Measurements from ENCODE around the gene OSTN.
"Not testable (repeated sequence)": the region's sequence is repeated elsewhere in the genome, so short reads cannot be mapped to it uniquely, and the experiment has no call there.

Gene OSTN

GRCh38 chr3:191268737-191269136 lies 69.7 kb downstream of the OSTN start:
- no peak for DNase-seq

GRCh38 chr3:191269289-191270085 lies 70.4 kb downstream of the OSTN start:
- DNase-seq: no peak

GRCh38 chr3:191275244-191275643 lies 76.2 kb downstream of the OSTN start:
- DNase-seq: not testable (repeated sequence)

- no peak for DNase-seq
These were observed 76.7 kb downstream of the OSTN start for GRCh38 chr3:191275751-191276150.

- DNase-seq: no peak
These were observed 81.1 kb downstream of the OSTN start for GRCh38 chr3:191280111-191280510.

- no peak for DNase-seq
These were observed 81.8 kb downstream of the OSTN start for GRCh38 chr3:191280882-191281281.

GRCh38 chr3:191282251-191283185 lies 83.5 kb downstream of the OSTN start:
- DNase-seq: no peak

GRCh38 chr3:191283400-191283799 lies 84.4 kb downstream of the OSTN start:
- DNase-seq: no peak

- no peak for DNase-seq
These were observed 91.4 kb downstream of the OSTN start for GRCh38 chr3:191290311-191291025.

- no peak for DNase-seq
These were observed 93.4 kb downstream of the OSTN start for GRCh38 chr3:191292243-191293015.

GRCh38 chr3:191294291-191294690 lies 95.2 kb downstream of the OSTN start:
- no peak for DNase-seq

- DNase-seq: no peak
These were observed 97.0 kb downstream of the OSTN start for GRCh38 chr3:191296041-191296541.

GRCh38 chr3:191298846-191299245 lies 99.8 kb downstream of the OSTN start:
- no peak for DNase-seq

GRCh38 chr3:191300422-191300821 lies 101.4 kb downstream of the OSTN start:
- DNase-seq: no peak

- DNase-seq: no peak
These were observed 102.0 kb downstream of the OSTN start for GRCh38 chr3:191301017-191301416.

- DNase-seq: no peak
These were observed 102.9 kb downstream of the OSTN start for GRCh38 chr3:191301782-191302411.

- DNase-seq: no peak
These were observed 103.4 kb downstream of the OSTN start for GRCh38 chr3:191302451-191302850.

- no peak for DNase-seq
These were observed 104.6 kb downstream of the OSTN start for GRCh38 chr3:191303596-191303995.

GRCh38 chr3:191306428-191306827 lies 107.4 kb downstream of the OSTN start:
- DNase-seq: no peak

GRCh38 chr3:191307341-191307740 lies 108.3 kb downstream of the OSTN start:
- no peak for DNase-seq

- no peak for DNase-seq
These were observed 114.3 kb downstream of the OSTN start for GRCh38 chr3:191313296-191313695.
